Thyroid gland (tissue), 4 donors: ENCODE data around the gene SMIM32. TPM values are rescaled to one million over a fixed set of nuclear protein-coding genes. Genes with fewer than 3 reads are reported as not detected.

Experiments
- DNase-seq, 2 donors: peaks; one replicate each; pipeline ENCODE4 v3.0.0-alpha.2; 2019
- H3K27ac ChIP-seq, 3 donors: fragments of 200-600 bp; sonication (generic); 1 replicate in 2 of 3; 2 replicates in 1 of 3; pipeline ENCODE4 v1.5.1; 2016 to 2019; ENCODE audit warnings: mild to moderate bottlenecking in 1 of 3, moderate library complexity in 1 of 3
- H3K27me3 ChIP-seq: fragments of 200-600 bp; sonication (generic); one replicate; pipeline ENCODE4 v1.5.1; 2019
- H3K36me3 ChIP-seq, 2 donors: fragments of 200-600 bp; sonication (generic); one replicate each; pipeline ENCODE4 v1.5.1; 2016 to 2019
- H3K4me1 ChIP-seq, 2 donors: fragments of 200-600 bp; sonication (generic); one replicate each; pipeline ENCODE4 v1.5.1; 2017 to 2019
- H3K4me3 ChIP-seq, 3 donors: fragments of 200-600 bp; sonication (generic); replicated peaks in 1 of 3; 1 replicate in 2 of 3; 2 replicates in 1 of 3; pipeline ENCODE4 v1.5.1; 2016; ENCODE audit warnings: mild to moderate bottlenecking in 1 of 3
- H3K9me3 ChIP-seq: fragments of 200-600 bp; sonication (generic); one replicate; pipeline ENCODE4 v1.5.1; 2017
- POLR2A ChIP-seq, 2 donors: fragments of 450-650 bp; IDR thresholded peaks; one replicate each; pipeline ENCODE4 v1.6.1; 2017; ENCODE audit warnings: antibody characterized with exemption in 2 of 2, mild to moderate bottlenecking in 2 of 2, moderate library complexity in 1 of 2
- WGBS, 2 donors: methylation state at CpG; one replicate each; pipeline ENCODE4 v1.1.5; 2017; 5-methylcytosine and 5-hydroxymethylcytosine counted together
- intact Hi-C: fragments of 100-400 bp; cut with DNase I; formaldehyde crosslinking; loops from one replicate; pipeline ENCODE4 v1.15.1; 2023
- total RNA-seq, 4 donors: library from RNA; depleted of rRNA; stranded (reverse); fragments of >200 nt; gene quantifications; one replicate each; pipeline ENCODE4 v1.2.3, GENCODE V29; 2016
- TF ChIP-seq, protein P1 (sequence below), 6 experiments: fragments of 200-600 bp in 3 of 6; fragments of 450-650 bp in 3 of 6; sonication (generic) in 3 of 6; IDR thresholded peaks; one replicate each; pipeline ENCODE4 v1.5.1; 2016 to 2019; ENCODE audit warnings: antibody characterized with exemption in 6 of 6, mild to moderate bottlenecking in 2 of 6, inconsistent platforms in 1 of 6, moderate library complexity in 1 of 6

SMIM32 gene
- under 1 TPM in 1 of 4 donors, not detected in 3; 0.44 TPM for total RNA-seq

DNA sequence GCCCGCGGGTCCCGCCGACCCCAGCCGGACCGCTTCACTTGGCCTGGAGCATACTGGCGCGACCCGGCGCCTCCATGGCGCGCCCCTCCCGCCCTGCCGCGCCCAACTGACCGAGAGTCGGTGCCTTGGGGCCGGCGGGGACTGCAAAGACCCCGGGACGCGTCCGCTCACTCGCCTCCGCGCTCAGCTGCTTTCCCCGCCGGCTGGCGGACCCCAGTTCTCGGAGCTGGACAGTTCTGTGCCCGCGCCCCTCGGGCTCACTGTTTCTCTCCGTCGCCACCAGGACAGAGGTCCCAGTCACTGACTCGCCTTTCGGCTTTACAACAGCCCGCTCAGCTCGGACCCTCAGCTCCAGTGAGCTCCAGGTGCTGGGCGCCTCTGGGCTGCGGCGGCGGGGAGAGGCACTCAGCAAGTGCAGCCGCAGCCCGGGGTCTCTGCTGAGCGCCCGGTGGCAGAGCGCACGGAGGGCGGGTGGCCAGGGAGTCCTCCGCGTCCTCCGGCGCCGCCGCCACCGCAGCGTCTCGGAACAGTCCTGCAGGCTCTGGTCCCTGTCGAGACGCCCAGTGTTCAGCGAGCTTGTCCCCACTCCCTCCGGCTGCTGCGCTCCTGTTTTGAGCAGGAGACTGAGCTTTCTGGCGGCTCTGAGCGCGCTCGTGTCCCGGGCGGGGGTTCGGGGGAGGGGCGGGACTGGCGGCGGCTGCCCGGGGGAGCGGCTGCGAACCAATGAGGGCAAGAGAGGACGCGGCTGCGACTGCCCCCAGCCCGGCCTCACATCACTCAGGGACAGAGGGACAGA is at the start of gene SMIM32:
Gene SMIM32 (minus strand): TSS at position 637 of the 796 bp plus-strand sequence. CDS start 638 bp downstream, outside the sequence.
- DNase-seq: peak; percentile 27 to 33
- H3K27me3 ChIP-seq: no peaks in the 10 kb centered on the region
- intact Hi-C loops: no loop called here

DNA sequence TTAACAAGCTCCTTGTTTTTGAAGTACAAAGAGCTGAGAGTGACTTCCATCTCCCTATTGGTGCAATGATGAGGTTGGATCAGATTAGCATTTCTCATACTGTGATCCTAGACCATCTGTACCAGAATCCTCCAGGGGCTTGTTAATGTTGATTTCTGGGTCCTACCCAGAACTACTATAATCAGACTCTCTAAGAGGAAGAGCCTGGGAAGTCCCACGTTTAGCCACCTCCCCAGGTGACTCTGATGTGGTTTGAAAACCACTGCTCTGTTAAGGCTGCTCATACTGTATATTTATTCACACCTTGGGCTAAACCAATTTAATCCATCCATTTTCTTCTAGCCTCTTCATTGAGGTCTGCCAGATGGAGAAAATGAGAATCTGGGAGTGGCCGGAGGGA is 49.6 kb upstream of the SMIM32 start:
- H3K36me3 ChIP-seq: no peaks in the 10 kb centered on the region
- H3K27me3 ChIP-seq: no peaks in the 10 kb centered on the region
- H3K4me3 ChIP-seq: no peak overlapping the region
- 83 to 92% methylated on average over 2 of the region's 2 CpGs for WGBS, 2 donors
- H3K27ac ChIP-seq: no peak overlapping the region
- no peaks in the 10 kb centered on the region for H3K9me3 ChIP-seq
- TF ChIP-seq, protein P1, sequence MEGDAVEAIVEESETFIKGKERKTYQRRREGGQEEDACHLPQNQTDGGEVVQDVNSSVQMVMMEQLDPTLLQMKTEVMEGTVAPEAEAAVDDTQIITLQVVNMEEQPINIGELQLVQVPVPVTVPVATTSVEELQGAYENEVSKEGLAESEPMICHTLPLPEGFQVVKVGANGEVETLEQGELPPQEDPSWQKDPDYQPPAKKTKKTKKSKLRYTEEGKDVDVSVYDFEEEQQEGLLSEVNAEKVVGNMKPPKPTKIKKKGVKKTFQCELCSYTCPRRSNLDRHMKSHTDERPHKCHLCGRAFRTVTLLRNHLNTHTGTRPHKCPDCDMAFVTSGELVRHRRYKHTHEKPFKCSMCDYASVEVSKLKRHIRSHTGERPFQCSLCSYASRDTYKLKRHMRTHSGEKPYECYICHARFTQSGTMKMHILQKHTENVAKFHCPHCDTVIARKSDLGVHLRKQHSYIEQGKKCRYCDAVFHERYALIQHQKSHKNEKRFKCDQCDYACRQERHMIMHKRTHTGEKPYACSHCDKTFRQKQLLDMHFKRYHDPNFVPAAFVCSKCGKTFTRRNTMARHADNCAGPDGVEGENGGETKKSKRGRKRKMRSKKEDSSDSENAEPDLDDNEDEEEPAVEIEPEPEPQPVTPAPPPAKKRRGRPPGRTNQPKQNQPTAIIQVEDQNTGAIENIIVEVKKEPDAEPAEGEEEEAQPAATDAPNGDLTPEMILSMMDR (IDR thresholded peaks at IDR 0.05): no peak
- no peak for TF ChIP-seq POLR2A (IDR thresholded peaks at IDR 0.05)
- no peak for DNase-seq
- intact Hi-C loops: loop anchor here (10.0 kb wide), 1 partner anchor 182 kb away; no protein-coding TSS in a partner anchor
- no peaks in the 10 kb centered on the region for H3K4me1 ChIP-seq

More for the DNA sequence above, at the start of gene SMIM32:
- H3K4me3 ChIP-seq: peak within 1 kb of the TSS in 2 of 3 donors; percentile 21 to 24
- no peaks in the 10 kb centered on the region for H3K36me3 ChIP-seq
- 0 to 2% methylated on average over 14 to 24 of the region's 81 CpGs for WGBS, 2 donors
- no peak within 1 kb of the TSS for H3K27ac ChIP-seq
- peaks cover 13 to 18% of the 10 kb centered on the region in 2 donors for H3K4me1 ChIP-seq
- H3K9me3 ChIP-seq: no peaks in the 10 kb centered on the region
- TF ChIP-seq, protein P1 (IDR thresholded peaks at IDR 0.05): no peak
- no peak for TF ChIP-seq POLR2A (IDR thresholded peaks at IDR 0.05)

DNA sequence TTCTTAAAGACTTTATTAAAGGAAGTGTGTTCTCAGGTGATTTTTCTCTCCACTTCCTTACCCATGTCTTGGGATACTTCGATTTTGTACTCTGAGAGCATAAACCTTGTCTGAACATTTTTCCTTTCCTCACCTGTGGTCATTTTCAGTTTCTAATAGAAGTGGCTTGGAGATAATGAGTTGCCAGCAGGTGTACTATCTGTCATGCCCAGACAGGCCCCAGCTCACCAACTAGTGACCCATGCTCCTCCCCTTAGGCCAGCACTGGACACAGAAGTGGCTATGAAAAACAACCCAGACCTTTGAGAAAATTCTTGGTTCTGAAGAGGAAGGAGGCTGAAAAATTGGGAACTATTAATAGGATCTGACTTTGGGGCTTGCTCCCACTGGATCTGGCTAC is 49.2 kb upstream of the SMIM32 start:
- no peak overlapping the region for H3K4me3 ChIP-seq
- H3K9me3 ChIP-seq: no peaks in the 10 kb centered on the region
- TF ChIP-seq, protein P1 (IDR thresholded peaks at IDR 0.05): no peak
- TF ChIP-seq POLR2A (IDR thresholded peaks at IDR 0.05): no peak
- WGBS, 2 donors: 77% methylated on average over 1 of the region's 1 CpG
- peak; percentile 11 to 30 for DNase-seq
- no peaks in the 10 kb centered on the region for H3K36me3 ChIP-seq
- no peak overlapping the region for H3K27ac ChIP-seq
- no peaks in the 10 kb centered on the region for H3K27me3 ChIP-seq
- H3K4me1 ChIP-seq: no peaks in the 10 kb centered on the region
- intact Hi-C loops: loop anchor here (10.0 kb wide), 1 partner anchor 183 kb away; no protein-coding TSS in a partner anchor

DNA sequence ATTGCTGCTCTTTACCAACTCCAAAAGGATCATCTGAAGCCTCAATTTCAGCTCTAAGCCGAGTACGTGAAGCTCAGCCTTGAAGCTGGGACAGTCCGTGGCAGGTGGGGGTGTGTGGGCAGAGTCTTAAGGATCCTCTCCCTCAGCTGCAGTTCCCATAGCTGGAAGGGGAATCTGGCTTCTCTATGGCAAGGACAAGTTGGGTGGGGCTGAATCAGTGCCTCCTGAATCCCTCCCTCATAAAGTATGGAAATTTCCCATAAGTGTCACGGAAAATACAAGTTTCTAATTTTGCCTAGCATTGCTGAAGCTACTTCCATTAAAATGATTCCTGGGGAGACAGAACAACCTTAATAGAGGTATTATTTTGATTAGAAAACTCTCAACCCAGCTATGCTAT is 47.9 kb upstream of the SMIM32 start:
- no peaks in the 10 kb centered on the region for H3K36me3 ChIP-seq
- H3K4me1 ChIP-seq: no peaks in the 10 kb centered on the region
- H3K27ac ChIP-seq: no peak overlapping the region
- no peak overlapping the region for H3K4me3 ChIP-seq
- no peaks in the 10 kb centered on the region for H3K9me3 ChIP-seq
- no peak for DNase-seq
- no peaks in the 10 kb centered on the region for H3K27me3 ChIP-seq
- intact Hi-C loops: loop anchor here (10.0 kb wide), 1 partner anchor 184 kb away; no protein-coding TSS in a partner anchor
- WGBS, 2 donors: 85 to 91% methylated on average over 4 of the region's 4 CpGs
- no peak for TF ChIP-seq POLR2A (IDR thresholded peaks at IDR 0.05)
- TF ChIP-seq, protein P1 (IDR thresholded peaks at IDR 0.05): no peak

DNA sequence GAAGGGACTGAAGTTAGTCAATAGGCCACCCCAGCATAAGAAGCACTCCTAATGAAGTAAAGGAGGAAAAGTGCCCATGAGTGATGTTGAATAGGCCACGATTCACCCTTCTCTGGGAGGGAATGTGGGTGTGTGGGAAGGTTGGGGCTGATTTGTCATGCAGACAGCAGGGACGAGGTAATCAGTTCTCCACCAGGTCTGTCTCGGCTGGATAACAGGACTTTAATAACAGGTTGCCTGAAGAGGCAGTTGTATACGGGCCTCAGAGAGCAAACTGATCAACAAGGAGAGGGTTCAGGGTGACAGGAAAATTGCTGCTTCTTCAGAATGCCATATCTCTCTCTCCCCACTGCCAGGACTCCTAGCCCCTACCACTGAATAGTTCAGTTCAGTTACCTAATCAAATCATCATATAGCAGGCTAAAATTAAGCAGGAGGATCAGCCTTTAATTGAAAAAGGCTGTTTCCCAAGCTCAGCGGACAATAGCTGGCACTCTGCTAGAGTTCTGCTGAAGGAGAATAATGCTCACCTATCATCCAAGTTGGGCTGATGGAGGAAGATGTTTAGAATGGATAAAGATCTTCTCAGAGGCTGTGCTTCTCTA is 43.6 kb upstream of the SMIM32 start:
- Histone ChIP-seq H3K27me3 (no peaks in the 10 kb centered on the region), H3K9me3 (no peaks in the 10 kb centered on the region), H3K4me1 (no peaks in the 10 kb centered on the region), H3K27ac (no peak overlapping the region), H3K4me3 (no peak overlapping the region), H3K36me3 (no peaks in the 10 kb centered on the region)
- DNase-seq: no peak
- intact Hi-C loops: no loop called here
- 47% methylated on average over 5 of the region's 5 CpGs for WGBS, 2 donors
- TF ChIP-seq, protein P1 (IDR thresholded peaks at IDR 0.05): no peak
- no peak for TF ChIP-seq POLR2A (IDR thresholded peaks at IDR 0.05)
